ENCODE data around the gene KAZN. TPM values are rescaled to one million over a fixed set of nuclear protein-coding genes. Genes with fewer than 3 reads are reported as not detected.

KAZN gene
- total and polyA plus RNA-seq, 2 of the 8 experiments (the other 6 are each of a cell fraction or from before 2014, with no cell fraction given): 3.7 to 11.8 TPM

GRCh38 chr1:14857436-14858195, 259.1 kb downstream of the KAZN start (continued):
- TF ChIP-seq ATF2 (IDR thresholded peaks at IDR 0.05; ENCODE audit: low read length) (no peak), BCL11A (IDR thresholded peaks at IDR 0.05; ENCODE audit: low read depth in 2 of 2, low read length in 2 of 2) (no peak), KDM1A (IDR thresholded peaks at IDR 0.05; ENCODE audit: borderline replicate concordance, low read length) (no peak), HDAC2 (IDR thresholded peaks at IDR 0.05; ENCODE audit: borderline replicate concordance in 1 of 2, low read depth in 2 of 2, low read length in 2 of 2) (no peak), POU5F1 (IDR thresholded peaks at IDR 0.05; ENCODE audit: low read depth, low read length) (no peak), PHF8 (conservative IDR thresholded peaks at IDR 0.05; ENCODE audit: low read depth, low read length) (no peak)
